ENCODE results near the gene MOCS1.
A peak's percentile ranks its signal among the peaks of the same experiment; 100 is the strongest.

The MOCS1 gene

DNA sequence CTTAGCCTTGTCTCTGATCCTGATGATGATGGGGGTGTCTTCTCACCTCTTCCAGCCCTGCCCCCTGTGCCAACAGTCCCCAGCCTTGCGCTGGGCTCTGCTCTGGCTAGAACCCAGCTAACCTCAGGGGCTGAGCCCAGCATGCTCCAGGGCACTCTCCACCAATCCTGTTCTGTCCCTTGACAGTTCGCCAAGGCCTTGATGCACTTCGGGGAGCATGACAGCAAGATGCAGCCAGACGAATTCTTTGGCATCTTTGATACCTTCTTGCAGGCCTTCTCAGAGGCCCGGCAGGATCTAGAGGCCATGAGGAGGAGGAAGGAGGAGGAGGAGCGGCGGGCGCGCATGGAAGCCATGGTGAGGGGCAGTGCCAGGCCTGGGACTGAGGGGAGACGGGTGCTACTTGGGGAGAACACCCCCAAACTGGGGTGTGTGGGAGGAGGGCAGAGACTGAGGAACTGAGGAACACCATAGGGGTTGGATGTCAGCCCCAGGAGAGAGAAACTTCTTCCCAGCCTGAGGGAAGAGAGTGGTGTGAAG lies 33.1 kb downstream of the MOCS1 start:
- no peak for DNase-seq

DNA sequence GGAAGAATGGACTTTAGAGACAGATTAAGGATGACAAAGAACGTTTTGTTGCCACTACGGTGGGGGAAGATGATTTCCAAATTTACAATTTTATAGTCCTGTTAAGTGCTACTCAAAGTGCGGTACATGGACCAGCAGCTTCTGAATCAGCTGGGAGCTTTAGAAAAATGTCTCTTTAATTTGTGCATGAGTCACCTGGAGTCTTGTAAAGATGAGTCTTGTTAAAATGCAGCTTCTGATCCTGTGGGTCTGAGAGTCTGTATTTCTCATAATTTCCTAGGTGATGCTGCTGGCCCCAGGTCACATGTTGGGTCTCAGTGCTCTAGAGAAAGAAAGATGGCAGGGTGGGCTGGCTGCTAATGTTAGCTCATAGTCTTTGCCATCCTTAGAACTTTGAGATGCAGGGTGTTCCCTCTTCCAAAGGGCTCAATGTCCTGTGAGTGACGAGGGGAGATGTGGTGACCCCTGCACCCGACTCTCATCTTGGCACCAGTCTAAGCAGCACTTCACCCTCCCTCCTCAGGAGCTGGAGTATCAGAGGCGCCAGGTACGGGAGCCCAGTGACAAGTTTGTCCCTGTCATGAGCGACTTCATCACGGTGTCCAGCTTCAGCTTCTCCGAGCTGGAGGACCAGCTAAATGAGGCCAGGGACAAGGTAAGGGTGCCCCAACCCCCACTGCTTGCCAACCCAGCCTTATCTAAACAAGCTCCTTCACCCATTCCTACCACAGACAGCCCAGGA lies 34.5 kb downstream of the MOCS1 start:
- DNase-seq: no peak

DNA sequence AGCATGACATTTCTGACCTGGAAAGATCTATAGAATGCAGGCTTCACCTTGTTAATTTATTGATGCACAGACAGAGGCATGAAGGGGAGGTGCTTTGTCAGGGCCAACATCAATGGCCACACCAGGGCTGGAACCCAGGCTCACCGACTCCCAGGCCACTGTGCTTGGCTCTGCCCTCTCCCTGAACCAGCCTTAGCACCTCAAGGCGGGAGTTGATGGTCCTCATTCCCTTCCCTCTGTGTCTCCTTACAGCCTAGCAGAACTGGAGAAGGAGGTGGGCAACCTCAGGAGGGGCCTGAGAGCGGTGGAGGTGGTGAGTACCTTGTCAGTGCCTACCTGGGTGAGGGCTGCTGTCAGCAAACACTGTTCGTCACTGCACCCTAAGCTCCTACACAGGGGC lies 35.6 kb downstream of the MOCS1 start:
- DNase-seq: no peak

DNA sequence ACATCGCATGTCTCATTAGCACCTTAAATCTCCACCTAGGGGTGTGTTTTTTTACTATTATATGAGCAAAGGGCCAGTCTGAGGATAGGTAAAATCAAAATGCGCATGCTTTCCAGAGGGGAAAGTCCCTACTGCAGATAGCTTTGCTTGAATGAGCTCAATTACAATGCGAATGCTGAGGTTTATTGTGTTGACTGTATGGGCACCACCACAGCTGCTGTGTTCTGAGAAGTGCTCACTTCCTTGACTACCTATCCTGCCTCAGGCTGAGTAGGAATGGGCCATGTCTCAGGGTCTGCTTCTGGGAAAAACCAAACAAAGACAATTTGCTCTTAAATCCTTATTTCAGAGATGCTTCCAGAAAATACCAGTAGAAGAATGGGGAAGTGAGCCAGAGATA lies 36.6 kb downstream of the MOCS1 start:
- no peak for DNase-seq

DNA sequence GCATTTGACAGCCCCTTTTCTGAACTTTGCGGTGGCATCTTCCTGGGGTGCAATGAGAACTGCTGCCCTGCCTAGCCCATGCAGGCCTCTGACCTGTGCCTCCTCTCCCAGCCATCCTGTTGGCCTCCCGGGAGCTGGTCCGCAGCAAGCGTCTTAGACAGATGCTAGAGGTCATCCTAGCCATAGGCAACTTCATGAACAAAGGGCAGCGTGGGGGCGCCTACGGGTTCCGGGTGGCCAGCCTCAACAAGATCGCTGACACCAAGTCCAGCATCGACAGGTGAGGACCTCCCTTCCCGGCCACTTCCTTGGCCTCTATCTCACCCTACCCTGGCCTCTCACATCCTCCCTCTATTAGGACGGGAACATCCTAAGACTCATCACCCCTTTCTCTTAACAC lies 37.6 kb downstream of the MOCS1 start:
- DNase-seq: no peak

DNA sequence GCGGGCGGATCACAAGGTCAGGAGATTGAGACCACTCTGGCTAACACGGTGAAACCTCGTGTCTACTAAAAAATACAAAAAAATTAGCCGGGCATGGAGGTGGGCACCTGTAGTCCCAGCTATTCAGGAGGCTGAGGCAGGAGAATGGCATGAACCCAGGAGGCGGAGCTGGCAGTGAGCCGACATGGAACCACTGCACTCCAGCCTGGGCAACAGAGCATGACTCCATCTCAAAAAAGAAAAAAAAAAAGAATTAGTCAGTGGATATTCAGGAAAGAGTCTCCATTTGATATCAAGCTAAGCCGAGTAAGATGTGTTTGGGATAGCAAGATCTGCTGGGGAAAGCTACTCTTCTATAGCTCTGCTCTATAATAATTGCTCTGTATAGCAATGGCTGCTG lies 41.0 kb downstream of the MOCS1 start:
- DNase-seq: no peak

DNA sequence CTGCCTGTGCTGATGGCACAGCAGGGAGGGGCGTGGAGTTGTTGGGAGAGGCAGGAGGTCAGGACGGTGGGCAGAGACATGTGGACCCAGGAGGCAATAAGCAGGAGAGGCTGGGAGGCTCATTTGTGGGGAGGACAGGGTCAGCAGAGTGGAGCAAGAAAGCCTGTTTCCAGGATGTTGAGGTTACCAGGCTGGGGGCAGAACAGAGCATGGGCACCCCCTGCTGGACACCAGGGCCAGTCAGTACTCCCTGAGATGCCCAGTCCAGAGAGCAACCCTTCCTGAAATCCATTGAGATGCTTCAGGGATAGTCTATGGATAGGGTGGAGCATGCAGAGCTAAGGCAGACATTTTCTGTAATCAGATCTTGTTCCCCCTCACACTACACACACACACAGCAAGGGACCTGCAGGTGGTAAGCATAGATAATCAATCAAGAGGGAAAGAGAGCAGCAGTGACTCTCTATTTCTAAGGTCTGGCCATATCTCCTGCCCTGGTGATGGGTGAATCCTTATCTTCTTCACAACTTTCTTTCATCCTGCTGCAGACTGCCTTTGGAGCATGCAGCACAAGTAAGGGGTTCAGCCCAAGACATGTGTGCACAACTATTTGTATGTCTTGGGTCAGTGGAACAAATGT lies 41.7 kb downstream of the MOCS1 start:
- DNase-seq: peak; percentile 3 to 13

DNA sequence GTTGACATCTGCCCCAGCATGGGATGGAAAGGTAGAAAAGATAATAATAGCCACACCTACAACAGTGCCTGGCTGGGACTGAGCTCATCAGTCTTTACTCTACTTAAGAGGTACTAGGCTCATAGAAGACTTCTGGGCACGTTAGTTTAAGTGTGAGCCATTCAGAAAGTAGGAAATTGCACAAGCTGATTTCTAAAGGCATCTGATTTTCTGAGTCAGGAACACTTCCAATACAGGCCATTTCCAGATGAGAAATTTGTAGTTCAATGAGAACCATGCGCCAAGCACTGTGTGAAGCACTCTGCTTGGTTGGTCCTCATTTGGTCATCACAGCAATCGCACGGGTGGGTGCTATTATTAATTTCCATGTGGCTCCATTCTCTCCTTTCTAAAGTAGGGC lies 42.3 kb downstream of the MOCS1 start:
- no peak for DNase-seq

DNA sequence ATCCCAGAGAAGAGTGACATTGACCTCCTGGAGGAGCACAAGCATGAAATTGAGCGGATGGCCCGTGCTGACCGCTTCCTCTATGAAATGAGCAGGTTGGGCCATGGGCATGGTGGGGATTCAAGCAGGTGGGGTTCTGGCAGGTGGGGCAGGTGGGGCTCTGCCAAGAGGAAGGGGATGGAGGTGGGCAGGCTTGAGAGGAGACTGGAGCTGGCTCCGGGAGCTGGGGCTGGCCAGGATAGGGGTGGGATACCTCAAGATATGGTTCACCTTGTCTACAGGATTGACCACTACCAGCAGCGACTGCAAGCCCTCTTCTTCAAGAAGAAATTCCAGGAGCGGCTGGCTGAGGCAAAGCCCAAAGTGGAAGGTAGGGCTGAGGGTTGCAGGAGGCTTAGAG lies 42.9 kb downstream of the MOCS1 start:
- DNase-seq: no peak

DNA sequence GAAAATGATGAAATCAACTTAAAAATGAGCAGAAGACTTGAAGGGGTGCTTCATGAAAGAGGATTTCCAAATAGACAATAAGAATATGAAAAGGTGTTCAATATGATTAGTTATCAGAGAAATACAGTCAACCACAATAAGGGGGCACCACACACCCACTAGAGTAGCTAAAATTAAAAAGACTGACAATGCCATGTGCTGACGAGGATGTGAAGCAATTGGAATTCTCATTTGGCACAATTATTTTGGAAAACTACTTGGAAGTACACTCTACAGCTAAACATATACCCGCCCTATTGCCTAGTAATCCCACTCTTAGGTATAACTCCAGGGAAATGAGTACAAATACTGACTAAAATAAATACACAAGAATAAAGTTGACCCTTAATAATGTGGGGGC lies 45.0 kb downstream of the MOCS1 start:
- DNase-seq: no peak

DNA sequence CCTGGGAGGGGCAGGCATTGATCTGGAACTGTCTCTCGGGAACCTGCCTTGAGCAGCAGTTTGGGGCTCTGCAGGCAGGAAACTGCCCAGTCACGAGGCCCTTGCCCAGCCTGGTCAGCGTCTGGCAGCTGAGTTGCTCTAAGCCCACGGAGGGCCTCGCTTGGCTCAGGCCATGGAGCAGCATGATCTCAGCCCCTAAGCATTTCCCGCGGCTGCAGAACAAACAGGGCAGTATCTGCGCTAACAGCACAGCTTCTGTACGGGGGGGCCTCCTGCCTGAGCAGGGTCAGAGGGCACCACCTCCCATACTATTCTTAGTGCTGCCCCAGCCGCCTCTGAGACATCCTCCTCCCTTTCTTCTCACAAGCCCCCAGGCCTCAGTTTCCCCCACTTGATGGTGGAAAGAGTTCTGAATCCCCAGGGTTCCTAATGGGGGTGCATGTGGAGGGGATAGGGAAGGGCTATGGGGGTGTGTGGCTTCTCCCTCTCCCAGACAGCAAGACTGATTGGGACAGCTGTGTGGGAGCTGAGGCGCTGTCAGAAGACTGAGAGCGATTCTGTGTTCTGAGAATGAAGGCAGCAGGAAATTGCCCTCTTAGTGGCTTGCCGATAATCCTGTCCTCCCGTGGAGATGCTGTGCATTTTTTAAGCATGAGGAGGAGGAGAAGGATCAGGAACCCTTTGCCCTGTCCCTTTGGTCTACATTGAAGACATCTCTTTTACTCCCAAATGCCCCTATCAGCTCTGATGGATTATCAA lies 46.4 kb downstream of the MOCS1 start:
- DNase-seq: no peak

DNA sequence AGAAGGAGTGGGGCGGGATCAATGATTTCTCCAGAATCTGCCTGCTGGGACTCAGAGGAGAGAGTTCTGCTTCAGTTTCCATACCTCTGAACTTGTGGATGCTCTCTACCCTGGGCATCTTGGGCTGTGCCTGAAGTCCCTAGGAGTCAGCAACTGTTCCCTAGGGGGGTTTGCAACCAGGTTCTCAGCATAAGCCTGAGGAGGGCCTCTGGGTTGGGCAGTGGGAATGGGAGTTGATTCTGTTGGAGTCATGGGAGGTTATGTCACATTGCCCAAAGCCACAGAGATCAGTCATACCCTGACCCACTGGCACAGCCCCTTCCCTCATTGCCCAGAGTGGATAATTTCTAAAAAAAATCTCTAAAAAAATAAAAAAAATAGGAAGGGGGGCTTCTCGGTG lies 47.4 kb downstream of the MOCS1 start:
- DNase-seq: no peak

DNA sequence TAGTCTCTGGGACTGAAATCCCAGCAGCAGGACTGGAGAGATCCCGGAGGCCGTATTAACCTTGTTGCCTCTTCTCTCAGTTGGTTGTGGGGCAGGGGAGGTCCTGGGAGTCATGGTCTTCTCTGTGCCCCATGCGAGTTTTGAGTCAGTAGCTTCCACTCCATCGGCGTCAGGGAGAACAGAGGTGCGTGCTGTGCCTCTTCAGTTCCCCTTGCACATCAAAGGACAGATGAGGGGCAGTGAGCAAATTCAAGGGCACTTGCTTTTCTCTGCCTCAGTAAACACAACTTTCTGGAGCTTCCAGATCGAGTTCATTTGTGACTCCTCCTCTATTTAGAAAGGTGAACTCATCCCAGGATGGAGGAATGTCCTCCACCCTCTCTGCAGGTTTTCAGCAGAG lies 48.6 kb downstream of the MOCS1 start:
- no peak for DNase-seq

DNA sequence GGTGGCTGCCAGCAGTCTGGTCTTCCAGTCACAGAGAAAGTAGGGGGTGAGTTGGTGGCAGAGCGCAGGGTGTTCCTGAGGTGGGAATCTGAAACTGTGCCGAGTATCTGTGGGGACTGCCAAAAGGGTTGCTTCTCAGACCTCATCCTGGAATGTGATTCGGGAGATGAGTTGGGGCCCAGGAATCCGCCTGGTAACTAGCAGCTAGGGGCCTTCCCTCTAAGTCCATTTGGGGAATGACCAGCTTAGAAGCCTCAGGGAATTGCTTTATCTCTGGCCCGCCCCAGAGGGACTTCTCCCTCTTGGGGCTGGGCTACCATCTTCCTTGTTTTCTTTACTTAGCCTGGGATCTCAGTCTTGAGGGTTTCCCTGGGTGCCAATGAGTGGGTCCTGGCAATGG lies 49.6 kb downstream of the MOCS1 start:
- DNase-seq: no peak

DNA sequence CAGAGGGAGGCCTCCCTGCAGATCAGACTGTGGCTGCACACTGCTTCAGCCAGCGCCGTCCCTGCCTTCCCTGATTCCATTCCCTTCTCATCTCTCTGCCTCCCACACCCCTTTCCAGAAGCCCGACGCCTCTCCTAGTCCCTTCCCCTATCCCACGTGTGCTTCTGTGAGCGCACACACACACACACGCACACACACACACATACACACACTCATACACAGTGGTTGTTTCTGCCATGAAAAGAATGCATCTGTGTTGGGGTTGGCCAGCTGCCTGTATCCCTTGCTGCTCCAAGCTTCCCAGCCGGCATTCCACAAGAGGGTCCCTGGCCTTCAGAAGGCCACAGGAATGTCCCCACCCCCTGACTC lies 51.7 kb downstream of the MOCS1 start:
- no peak for DNase-seq

DNA sequence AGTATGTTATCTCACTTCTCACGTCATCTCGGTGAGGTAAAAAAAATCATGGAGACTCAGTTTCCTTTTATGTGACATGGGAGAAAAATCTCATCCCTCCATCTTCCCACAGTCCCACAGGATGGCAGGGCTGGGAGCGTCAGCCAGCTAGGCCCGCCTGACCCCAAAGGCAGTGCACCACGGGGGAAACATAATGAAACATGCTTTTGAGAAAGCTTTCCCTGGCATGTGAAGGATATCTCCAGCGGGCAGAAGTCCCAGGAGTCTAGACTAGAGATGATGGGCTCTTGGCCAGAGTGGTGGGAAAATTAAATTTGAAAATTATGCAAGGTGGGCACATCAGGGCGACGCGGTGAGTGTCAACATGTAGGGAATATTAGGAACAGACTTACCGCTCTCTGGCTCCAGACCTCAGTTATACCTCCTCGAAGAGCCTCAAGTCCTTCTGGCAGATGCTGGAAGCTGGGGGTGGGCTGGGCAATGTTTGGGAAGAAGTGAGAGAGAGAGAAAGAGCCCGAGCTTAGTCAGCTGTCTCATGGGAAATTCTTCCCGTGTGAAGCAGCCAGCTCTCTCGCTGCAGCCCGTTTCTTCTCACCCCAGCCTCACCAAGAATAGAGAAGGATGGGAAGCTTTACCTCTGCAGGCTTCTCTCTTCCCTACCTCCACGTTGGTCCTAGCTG lies 52.3 kb downstream of the MOCS1 start:
- DNase-seq: no peak

DNA sequence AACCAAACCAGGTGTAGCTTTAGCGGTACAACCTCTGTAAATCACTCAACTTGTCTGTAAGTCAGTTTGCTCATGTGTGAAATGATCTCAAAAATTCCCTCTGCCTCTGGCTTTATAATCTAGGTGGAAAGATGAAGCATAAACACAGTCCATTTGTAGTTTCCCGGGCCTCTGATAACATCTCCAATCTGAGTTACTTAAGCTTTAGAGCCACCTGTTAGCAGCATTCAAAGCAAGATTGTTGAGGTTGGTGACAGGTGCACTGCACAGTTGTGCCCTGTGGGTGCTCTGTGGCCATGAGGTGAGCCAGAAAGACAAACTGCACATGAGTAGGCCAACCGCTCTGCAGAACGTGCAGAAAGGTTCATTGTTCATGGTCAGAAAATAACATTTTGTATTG lies 53.7 kb downstream of the MOCS1 start:
- DNase-seq: no peak

DNA sequence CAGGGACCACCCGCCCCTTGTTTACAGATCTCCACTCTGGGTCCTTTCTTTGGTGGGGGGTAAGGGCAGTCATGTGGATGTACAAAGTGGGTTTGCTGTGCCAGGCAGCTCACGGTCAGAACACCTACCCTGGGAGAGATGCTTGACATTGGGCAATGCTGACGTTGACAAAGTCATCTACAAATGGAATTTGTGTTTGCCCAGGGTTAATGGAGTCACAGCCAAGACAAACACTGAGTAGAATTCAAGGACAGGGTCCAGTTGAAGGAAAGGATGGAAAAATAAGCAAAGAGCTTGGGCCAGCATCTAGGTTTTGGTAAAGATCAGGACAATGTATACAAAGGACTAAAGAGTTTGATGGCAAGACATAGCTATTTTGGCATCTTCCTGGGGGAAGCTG lies 54.7 kb downstream of the MOCS1 start:
- no peak for DNase-seq

DNA sequence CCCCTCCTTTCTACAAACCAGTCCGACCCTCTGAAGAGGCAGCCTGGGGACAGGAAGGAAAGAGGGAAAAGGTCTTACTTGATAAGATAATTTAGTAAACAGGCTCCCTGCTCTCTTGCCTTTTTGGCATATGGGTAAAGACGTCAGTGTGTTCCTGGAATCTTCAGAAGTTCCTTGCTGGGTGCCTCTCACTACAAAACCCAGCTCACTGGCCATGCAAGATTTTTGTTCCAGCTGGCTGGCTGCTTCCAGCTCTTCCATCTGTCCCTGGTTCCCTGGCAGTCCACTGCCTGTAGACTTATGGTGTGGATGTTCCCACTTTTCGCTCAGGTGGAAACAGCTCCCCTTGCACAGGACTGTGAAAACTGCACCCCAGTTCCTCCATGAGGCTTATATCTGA lies 57.4 kb downstream of the MOCS1 start:
- no peak for DNase-seq

DNA sequence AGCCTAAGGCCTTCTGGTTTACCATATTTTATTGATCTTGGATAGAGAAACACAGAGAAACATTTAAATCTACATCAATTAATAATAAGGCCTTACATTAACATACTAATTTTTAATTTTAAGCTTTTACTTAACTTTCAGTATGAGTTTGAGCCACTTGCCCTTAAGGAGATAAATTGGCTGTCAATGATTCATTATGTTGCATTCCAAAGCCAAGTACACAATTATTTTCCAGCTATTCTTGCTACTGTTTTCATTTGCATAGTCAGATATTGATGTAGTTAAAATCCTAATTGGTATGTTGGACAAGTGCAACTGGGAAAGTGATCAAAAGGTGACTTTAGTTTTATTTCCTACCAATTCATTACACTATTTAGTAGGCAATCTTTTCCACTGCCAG lies 58.2 kb downstream of the MOCS1 start:
- no peak for DNase-seq

DNA sequence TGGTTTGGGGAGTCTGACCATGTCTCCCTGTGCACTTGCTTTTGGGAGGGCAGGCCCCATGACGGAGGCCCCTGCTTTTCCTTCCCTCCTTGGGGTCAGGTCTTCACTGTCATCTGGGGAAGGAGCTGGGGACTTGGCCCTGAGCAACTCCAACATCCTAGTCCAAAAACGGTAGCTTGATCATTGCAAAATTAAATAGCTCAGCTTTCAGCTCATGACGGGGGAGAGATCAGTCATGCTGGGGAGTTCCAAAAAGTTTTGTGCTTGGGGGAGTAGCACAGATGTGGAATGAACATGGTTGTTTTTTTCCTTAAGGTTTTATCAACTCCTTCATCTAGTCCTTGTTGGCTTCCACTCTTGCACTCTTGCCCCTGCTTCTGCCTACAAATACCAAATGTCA lies 60.8 kb downstream of the MOCS1 start:
- DNase-seq: no peak

DNA sequence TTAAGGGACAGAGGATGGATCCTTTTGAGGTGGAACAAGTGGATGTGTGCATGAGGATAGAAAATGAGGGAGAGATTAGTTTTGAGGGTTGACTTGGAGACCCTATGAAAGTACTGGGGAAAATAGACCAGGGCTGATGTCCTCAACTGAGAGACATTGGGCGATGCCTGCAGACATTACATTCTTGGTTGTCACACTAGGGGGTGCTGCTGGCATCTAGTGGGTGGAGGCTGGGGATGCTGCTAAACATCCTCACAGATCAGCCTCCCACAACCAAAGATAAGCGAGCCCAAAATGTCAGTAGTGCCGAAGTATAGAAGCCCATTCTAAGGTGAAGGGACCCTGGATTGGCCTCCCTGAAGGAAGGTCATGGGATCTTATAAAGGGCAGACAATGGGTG lies 63.3 kb downstream of the MOCS1 start:
- no peak for DNase-seq

DNA sequence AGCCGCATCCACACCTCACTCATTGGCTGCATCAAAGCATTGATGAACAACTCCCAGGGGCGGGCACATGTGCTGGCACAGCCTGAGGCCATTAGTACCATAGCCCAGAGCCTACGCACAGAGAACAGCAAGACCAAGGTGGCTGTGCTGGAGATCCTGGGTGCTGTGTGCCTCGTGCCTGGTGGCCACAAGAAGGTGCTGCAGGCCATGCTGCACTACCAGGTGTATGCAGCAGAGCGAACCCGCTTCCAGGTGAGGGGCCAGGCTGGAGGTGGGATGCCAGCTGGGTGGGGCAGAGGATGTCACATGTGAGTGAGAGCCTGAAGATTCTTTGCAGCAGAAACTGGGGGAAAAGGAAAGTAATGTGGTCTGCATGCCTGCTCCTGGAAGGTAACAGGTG lies 66.7 kb downstream of the MOCS1 start:
- no peak for DNase-seq

All from stimulated activated CD4-positive, alpha-beta T cell treated with anti-CD3 and anti-CD28 coated beads, Interleukin-2, amount 100 ng/mL, for 48 hours (primary cell).